Measurements from ENCODE around the gene LNX1.

LNX1 gene

DNA sequence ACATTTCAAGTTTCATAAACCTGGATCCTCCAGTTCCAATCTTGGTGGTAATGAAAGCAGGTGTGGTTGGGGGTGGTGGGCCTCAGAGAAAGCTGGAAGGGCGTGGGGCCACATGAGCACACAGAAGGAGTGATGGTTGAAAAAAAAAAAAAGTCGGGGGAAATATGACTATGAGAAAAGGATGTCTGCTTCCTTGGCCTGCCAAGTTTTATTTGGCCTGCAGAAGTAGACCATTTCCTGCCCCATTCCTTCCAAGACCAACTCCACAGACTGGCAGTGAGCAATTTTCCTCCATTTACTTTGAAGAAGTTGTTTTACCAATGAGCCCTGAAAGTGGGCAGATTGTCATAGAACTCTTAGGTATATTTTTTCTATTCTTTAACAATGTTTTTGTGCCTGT lies 43.3 kb downstream of the LNX1 start:
- H3K36me3 ChIP-seq (ENCODE audit: insufficient read depth, low read length), result no peaks in the 10 kb centered on the region
- H3K4me3 ChIP-seq (ENCODE audit: low read depth in 1 of 2, low read length in 2 of 2), result no peak overlapping the region
- no peaks in the 10 kb centered on the region for H3K9me3 ChIP-seq (ENCODE audit: low read length)
- no peaks in the 10 kb centered on the region for H3K27me3 ChIP-seq (ENCODE audit: control insufficient read depth in 1 of 2, insufficient read depth in 2 of 2, low read length in 2 of 2)
- H3K27ac ChIP-seq (ENCODE audit: low read depth, low read length), result no peak overlapping the region
- H3K9ac ChIP-seq (ENCODE audit: low read length), result no peak overlapping the region
- peaks cover 3% of the 10 kb centered on the region for H3K4me1 ChIP-seq (ENCODE audit: insufficient read depth, low read length)

DNA sequence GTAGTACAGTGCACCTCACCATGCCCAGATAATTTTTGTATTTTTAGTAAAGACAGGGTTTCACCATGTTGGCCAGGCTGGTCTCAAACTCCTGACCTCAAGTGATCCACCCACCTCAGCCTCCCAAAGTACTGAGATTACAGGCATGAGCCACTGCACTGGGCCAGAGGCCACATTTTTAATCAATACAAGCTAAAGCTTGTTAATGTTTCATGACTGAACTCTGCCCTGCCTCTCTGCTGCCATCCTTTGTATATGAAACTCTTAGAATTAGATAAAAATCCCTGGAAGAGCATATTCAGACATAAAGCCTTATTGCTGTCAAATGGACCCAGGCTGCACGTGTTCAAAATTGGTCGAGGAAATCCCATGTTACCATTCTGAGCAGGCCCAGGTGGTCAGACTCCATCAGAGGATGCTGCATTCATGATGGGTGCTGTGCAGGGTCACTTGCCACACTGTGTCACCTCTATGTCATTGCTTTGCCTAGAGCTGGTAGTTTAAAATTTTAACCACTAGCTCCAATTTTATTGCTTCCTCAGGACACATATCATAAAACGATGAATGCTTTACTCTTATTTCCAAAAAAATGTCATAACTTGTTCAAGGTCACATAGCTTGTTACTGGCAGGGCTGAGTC lies 45.2 kb downstream of the LNX1 start:
- H3K9me3 ChIP-seq (ENCODE audit: low read length), result no peaks in the 10 kb centered on the region
- H3K27ac ChIP-seq (ENCODE audit: low read depth, low read length), result no peak overlapping the region
- peaks cover 14% of the 10 kb centered on the region for H3K4me1 ChIP-seq (ENCODE audit: insufficient read depth, low read length)
- no peak overlapping the region for H3K9ac ChIP-seq (ENCODE audit: low read length)
- H3K27me3 ChIP-seq (ENCODE audit: control insufficient read depth in 1 of 2, insufficient read depth in 2 of 2, low read length in 2 of 2), result no peaks in the 10 kb centered on the region
- no peaks in the 10 kb centered on the region for H3K36me3 ChIP-seq (ENCODE audit: insufficient read depth, low read length)
- H3K4me3 ChIP-seq (ENCODE audit: low read depth in 1 of 2, low read length in 2 of 2), result no peak overlapping the region

DNA sequence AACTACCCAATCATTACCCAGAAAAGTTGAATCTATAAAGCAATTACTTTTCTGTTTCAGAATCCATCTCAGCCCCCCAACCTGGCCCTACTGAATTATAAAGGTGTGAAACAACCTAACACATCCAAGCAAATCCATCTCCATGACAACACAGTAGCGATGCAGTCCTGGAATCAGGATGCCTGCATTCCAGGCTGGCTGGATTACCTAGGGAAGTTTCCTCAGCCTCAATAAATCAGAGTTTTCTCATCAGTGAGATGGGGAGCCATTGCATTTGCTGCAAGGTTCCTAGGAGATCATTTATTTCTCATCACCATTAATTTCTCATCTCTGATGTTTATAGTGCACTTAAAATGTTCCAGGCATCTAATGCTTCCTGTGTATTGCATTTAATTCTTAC lies 46.0 kb downstream of the LNX1 start:
- Histone ChIP-seq H3K9ac (ENCODE audit: low read length) (no peak overlapping the region), H3K9me3 (ENCODE audit: low read length) (no peaks in the 10 kb centered on the region), H3K36me3 (ENCODE audit: insufficient read depth, low read length) (no peaks in the 10 kb centered on the region), H3K4me3 (ENCODE audit: low read depth in 1 of 2, low read length in 2 of 2) (no peak overlapping the region), H3K4me1 (ENCODE audit: insufficient read depth, low read length) (peaks cover 14% of the 10 kb centered on the region), H3K27me3 (ENCODE audit: control insufficient read depth in 1 of 2, insufficient read depth in 2 of 2, low read length in 2 of 2) (no peaks in the 10 kb centered on the region), H3K27ac (ENCODE audit: low read depth, low read length) (no peak overlapping the region)

DNA sequence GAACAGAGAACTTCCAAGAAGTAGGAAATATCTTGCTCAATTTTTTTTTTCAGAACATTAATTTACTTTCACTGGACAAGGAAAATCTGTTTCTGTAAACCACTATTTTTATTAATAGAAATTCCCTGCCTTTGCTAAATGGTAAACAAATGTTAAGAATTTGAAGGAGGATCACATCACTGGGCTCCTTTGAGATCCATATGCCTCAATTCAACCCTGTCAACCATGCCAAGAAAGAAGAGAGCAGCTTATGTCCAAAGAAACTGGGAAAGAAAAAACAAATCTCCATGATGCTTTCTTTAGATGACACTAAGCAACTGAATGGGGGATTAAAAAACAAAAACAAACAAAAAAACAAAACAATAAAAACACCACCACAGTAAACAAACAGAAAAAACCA lies 47.7 kb downstream of the LNX1 start:
- Histone ChIP-seq H3K27ac (ENCODE audit: low read depth, low read length) (no peak overlapping the region), H3K4me3 (ENCODE audit: low read depth in 1 of 2, low read length in 2 of 2) (no peak overlapping the region), H3K36me3 (ENCODE audit: insufficient read depth, low read length) (no peaks in the 10 kb centered on the region), H3K9me3 (ENCODE audit: low read length) (no peaks in the 10 kb centered on the region), H3K27me3 (ENCODE audit: control insufficient read depth in 1 of 2, insufficient read depth in 2 of 2, low read length in 2 of 2) (no peaks in the 10 kb centered on the region), H3K9ac (ENCODE audit: low read length) (no peak overlapping the region), H3K4me1 (ENCODE audit: insufficient read depth, low read length) (peaks cover 18% of the 10 kb centered on the region)

DNA sequence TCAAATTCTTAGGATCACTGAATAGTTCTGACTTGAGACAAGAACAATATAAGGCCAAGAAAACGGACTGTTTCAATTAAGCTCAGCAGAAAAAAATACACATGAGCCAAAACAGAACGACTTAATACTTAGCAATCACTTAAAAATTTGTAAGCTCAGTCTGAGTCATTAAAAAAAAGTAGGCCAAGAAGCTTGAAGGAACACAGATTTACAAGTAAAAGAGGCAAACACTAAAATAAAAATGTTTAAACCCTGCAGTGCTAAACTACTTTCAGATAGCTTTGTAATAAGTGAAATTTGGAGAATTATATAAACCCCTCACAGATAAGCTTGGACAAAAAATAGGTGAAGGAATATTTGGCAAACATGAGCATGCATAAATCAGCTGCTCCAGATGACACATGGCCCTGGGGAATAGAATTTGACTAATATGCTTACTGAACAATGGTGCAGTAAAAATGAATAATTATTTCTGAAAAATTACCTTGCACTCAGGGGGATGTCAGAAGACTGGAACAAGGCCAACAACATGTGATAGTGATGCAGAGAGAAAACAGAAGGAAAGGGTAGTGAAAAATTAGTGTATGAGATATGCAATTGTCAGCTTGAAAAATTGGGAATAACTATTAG lies 49.6 kb downstream of the LNX1 start:
- Histone ChIP-seq H3K27ac (ENCODE audit: low read depth, low read length) (no peak overlapping the region), H3K4me1 (ENCODE audit: insufficient read depth, low read length) (peaks cover 20% of the 10 kb centered on the region), H3K4me3 (ENCODE audit: low read depth in 1 of 2, low read length in 2 of 2) (no peak overlapping the region), H3K9me3 (ENCODE audit: low read length) (no peaks in the 10 kb centered on the region), H3K27me3 (ENCODE audit: control insufficient read depth in 1 of 2, insufficient read depth in 2 of 2, low read length in 2 of 2) (no peaks in the 10 kb centered on the region), H3K9ac (ENCODE audit: low read length) (no peak overlapping the region), H3K36me3 (ENCODE audit: insufficient read depth, low read length) (no peaks in the 10 kb centered on the region)

DNA sequence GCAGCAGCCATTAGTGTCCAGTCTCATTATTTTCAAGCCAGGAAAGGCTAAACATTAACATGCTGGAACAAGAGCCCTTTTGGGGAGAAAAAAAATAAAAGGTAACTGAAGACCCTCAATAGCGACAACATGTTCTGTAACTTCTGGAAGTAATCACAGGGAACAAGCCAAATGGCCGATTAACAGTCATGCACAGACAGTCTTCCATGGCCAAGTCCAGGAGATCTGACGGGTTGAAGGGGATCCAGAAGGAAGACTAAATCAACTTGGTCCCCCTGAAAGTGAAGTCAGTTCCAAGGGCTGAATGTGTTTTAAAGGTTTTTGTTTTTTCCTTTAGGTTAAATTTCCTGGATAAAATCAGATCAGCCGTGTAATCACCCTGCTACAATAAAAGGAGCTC lies 52.5 kb downstream of the LNX1 start:
- Histone ChIP-seq H3K4me3 (ENCODE audit: low read depth in 1 of 2, low read length in 2 of 2) (no peak overlapping the region), H3K36me3 (ENCODE audit: insufficient read depth, low read length) (no peaks in the 10 kb centered on the region), H3K9me3 (ENCODE audit: low read length) (no peaks in the 10 kb centered on the region), H3K27me3 (ENCODE audit: control insufficient read depth in 1 of 2, insufficient read depth in 2 of 2, low read length in 2 of 2) (no peaks in the 10 kb centered on the region), H3K27ac (ENCODE audit: low read depth, low read length) (no peak overlapping the region), H3K9ac (ENCODE audit: low read length) (no peak overlapping the region), H3K4me1 (ENCODE audit: insufficient read depth, low read length) (peaks cover 20% of the 10 kb centered on the region)

DNA sequence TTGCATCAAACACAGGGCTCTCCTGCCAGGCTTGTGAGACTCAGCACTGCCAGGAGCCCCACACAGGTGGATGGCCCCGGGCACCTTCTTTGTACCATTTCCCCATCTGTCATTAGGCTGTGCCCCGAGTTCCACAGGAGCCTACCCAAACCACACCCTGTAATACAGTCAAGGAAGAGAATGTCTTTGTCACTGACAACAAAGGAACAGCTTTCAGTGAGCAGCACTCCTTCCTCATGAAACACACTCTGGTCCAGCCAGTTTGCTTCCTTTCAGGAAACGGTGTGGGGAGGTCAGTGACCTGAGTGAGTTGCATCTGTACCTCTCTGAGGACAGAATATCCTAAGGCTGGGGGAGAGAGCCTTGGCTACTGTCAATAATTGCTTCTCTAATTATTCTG lies 53.7 kb downstream of the LNX1 start:
- Histone ChIP-seq H3K27ac (ENCODE audit: low read depth, low read length) (no peak overlapping the region), H3K4me1 (ENCODE audit: insufficient read depth, low read length) (peaks cover 13% of the 10 kb centered on the region), H3K4me3 (ENCODE audit: low read depth in 1 of 2, low read length in 2 of 2) (no peak overlapping the region)

DNA sequence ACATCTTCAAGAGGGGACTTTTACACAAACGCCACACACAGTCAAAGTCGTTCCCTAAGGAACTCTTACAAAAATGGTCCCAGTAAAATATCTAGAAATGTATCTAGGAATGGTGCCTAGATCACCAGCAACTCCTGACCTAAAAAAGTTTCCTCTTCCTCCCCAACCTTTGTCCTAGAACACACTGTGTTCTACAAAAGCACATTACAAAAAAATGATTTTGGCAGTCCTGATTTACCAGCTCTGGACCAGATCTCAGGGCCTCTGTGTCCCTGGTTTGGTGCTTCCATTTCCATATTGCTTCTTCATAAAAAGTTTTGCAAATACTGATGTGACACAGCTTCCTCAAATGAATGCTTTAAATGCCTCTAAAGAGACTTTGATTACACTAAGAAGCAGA lies 55.0 kb downstream of the LNX1 start:
- Histone ChIP-seq H3K4me3 (ENCODE audit: low read depth in 1 of 2, low read length in 2 of 2) (no peak overlapping the region), H3K4me1 (ENCODE audit: insufficient read depth, low read length) (peaks cover 6% of the 10 kb centered on the region), H3K9ac (ENCODE audit: low read length) (no peak overlapping the region), H3K36me3 (ENCODE audit: insufficient read depth, low read length) (no peaks in the 10 kb centered on the region), H3K27me3 (ENCODE audit: control insufficient read depth in 1 of 2, insufficient read depth in 2 of 2, low read length in 2 of 2) (no peaks in the 10 kb centered on the region), H3K27ac (ENCODE audit: low read depth, low read length) (no peak overlapping the region), H3K9me3 (ENCODE audit: low read length) (no peaks in the 10 kb centered on the region)

More for the DNA sequence above, 53.7 kb downstream of the LNX1 start:
- Histone ChIP-seq H3K36me3 (ENCODE audit: insufficient read depth, low read length) (no peaks in the 10 kb centered on the region), H3K9ac (ENCODE audit: low read length) (no peak overlapping the region), H3K27me3 (ENCODE audit: control insufficient read depth in 1 of 2, insufficient read depth in 2 of 2, low read length in 2 of 2) (no peaks in the 10 kb centered on the region), H3K9me3 (ENCODE audit: low read length) (no peaks in the 10 kb centered on the region)

DNA sequence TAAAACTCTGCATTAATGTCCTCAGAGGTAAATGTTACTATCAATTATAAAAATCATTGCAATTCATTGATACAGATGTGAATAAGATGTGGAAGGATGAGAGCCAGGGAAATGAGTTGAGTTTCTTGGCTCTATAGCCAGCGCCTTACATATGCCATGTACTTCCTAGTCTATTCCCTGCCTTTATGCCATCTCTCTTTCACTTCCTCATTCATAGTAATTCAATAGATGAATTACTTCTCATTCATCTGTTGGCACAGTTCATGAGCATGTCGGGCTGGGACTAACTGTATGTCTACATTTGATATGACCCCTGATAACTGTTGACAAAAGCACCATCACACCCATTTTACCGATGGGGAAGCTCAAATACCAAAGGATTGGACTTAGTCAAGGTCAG lies 55.7 kb downstream of the LNX1 start:
- Histone ChIP-seq H3K9me3 (ENCODE audit: low read length) (no peaks in the 10 kb centered on the region), H3K4me3 (ENCODE audit: low read depth in 1 of 2, low read length in 2 of 2) (no peak overlapping the region), H3K36me3 (ENCODE audit: insufficient read depth, low read length) (no peaks in the 10 kb centered on the region), H3K4me1 (ENCODE audit: insufficient read depth, low read length) (peaks cover 6% of the 10 kb centered on the region), H3K27me3 (ENCODE audit: control insufficient read depth in 1 of 2, insufficient read depth in 2 of 2, low read length in 2 of 2) (no peaks in the 10 kb centered on the region), H3K27ac (ENCODE audit: low read depth, low read length) (no peak overlapping the region), H3K9ac (ENCODE audit: low read length) (no peak overlapping the region)

DNA sequence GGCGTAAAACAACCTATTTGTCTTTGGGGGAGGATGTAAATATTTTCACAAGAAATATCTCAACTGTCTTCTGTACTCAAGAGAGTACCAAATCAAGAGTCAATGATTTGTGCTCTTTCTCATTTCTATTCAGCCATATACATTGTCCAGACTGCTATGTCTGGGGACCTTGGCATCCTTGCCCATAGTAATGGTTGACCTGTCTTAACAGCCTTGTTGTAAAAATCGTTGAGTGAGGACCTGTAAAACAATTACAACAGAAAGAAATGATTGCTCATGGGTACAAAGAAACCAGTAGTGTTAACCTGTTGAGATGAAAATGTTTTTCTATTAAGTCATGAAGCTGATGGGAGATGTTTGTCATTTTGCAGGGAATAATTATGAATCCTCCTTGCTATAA lies 56.6 kb downstream of the LNX1 start:
- Histone ChIP-seq H3K4me1 (ENCODE audit: insufficient read depth, low read length) (peaks cover 6% of the 10 kb centered on the region), H3K4me3 (ENCODE audit: low read depth in 1 of 2, low read length in 2 of 2) (no peak overlapping the region), H3K36me3 (ENCODE audit: insufficient read depth, low read length) (no peaks in the 10 kb centered on the region), H3K27me3 (ENCODE audit: control insufficient read depth in 1 of 2, insufficient read depth in 2 of 2, low read length in 2 of 2) (no peaks in the 10 kb centered on the region), H3K9me3 (ENCODE audit: low read length) (no peaks in the 10 kb centered on the region), H3K9ac (ENCODE audit: low read length) (no peak overlapping the region), H3K27ac (ENCODE audit: low read depth, low read length) (no peak overlapping the region)

DNA sequence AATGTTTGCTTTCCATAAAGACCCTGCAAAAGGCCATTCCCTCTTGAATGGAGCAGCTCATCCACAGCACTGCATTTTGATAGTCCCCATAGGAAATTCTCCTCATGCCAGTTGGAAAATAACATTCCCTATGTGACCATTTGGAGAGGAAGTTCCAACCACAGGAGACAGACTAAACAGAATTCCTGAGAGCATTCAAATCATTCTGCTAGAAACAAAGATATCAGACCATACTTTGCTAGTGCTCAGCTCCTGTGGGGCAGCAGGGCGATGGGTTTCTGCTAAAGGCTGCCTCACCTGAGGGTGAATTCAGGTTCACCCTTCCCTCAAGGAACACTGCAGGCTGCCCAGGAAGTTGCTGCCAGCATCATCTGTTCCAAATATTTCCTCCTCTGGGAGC lies 58.8 kb downstream of the LNX1 start:
- H3K9ac ChIP-seq (ENCODE audit: low read length), result no peak overlapping the region
- H3K27ac ChIP-seq (ENCODE audit: low read depth, low read length), result no peak overlapping the region

DNA sequence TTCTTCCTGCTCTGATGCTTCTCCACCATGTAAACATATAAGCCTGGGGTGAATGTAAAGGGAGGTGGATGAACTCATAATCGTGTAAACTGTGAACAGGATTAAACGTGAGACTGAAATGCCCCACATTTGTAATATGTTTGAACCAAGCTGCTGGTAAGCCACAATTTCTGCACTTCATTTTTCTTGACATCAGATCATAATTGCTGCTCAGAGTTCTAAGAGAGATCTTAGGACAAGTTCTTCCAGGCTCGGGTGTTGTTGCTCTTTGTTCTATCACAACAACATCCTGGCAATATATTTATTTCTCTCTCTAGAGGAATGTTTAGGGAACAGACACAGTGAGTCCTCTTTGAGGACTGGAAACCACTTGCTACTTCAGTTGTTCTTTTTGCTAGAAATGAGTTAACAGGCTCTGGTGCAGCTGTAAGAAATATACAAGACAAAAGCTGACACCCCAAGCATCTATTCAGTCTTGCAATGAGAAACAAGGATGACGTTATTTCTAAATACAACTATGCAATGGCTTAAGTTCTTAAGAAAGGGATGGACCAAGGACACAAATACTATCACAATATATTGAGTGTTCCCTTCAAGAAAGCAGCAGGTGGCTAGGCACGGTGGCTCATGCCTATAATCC lies 59.6 kb downstream of the LNX1 start:
- Histone ChIP-seq H3K9me3 (ENCODE audit: low read length) (no peaks in the 10 kb centered on the region), H3K4me3 (ENCODE audit: low read depth in 1 of 2, low read length in 2 of 2) (no peak overlapping the region), H3K9ac (ENCODE audit: low read length) (no peak overlapping the region), H3K27me3 (ENCODE audit: control insufficient read depth in 1 of 2, insufficient read depth in 2 of 2, low read length in 2 of 2) (no peaks in the 10 kb centered on the region), H3K4me1 (ENCODE audit: insufficient read depth, low read length) (no peaks in the 10 kb centered on the region), H3K27ac (ENCODE audit: low read depth, low read length) (no peak overlapping the region), H3K36me3 (ENCODE audit: insufficient read depth, low read length) (no peaks in the 10 kb centered on the region)

More for the DNA sequence above, 58.8 kb downstream of the LNX1 start:
- H3K27me3 ChIP-seq (ENCODE audit: control insufficient read depth in 1 of 2, insufficient read depth in 2 of 2, low read length in 2 of 2), result no peaks in the 10 kb centered on the region
- no peak overlapping the region for H3K4me3 ChIP-seq (ENCODE audit: low read depth in 1 of 2, low read length in 2 of 2)
- no peaks in the 10 kb centered on the region for H3K9me3 ChIP-seq (ENCODE audit: low read length)
- H3K4me1 ChIP-seq (ENCODE audit: insufficient read depth, low read length), result no peaks in the 10 kb centered on the region
- H3K36me3 ChIP-seq (ENCODE audit: insufficient read depth, low read length), result no peaks in the 10 kb centered on the region
